ENCODE measurements around the gene C6orf120.
A peak's percentile ranks its signal among the peaks of the same experiment; 100 is the strongest.

The C6orf120 gene

DNA sequence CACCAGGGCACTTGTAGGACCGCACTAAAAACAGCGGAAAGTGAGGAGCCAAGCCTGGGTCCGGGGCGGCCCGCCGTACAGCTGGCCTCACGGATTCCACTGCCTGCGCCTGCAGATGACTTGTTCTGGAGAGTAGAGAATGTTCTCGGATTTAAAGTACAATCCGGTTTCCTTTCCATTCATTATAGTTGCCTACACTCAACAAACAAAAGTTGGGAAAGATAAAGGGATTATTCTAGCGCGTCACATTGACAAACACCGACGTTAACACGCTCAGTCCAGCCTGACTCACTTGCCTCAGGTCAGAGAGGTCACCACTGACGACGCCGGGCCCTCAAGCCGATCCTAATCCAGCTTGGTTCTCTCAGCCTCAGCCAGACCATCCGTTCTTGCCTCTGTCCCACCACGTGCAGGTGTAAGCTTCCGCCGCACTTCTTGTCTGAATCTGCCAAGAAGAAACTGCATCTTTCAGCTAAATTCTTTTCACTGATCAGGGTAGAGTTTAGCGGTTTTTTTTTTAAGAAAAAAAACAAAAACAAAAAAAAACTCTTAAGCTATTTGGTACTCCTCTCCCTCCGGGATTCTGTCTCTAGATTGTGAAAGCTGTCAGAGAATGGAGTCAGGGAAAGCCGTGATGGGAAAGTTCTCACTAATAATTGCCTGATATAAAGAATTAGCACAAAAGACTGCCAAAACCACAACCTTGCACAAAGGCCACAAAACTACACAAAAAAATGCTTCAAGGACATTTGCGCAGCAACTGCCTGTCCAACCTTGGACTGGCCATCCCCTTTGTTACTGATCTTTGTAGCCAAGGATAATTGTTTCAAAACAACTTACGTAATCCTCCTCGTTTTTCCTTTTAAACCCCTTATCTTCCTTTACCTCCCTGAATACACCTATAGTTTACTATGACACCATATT lies 23.5 kb downstream of the C6orf120 start:
- peaks cover 2% of the 10 kb centered on the region for H3K36me3 ChIP-seq (ENCODE audit: low read depth)
- ATAC-seq (ENCODE audit: low read depth) (peak; percentile 52), DNase-seq (ENCODE audit: low spot score) (peak; percentile 64)
- H3K9me3 ChIP-seq (ENCODE audit: severe bottlenecking), result no peaks in the 10 kb centered on the region
- no peaks in the 10 kb centered on the region for H3K27me3 ChIP-seq (ENCODE audit: insufficient read depth, poor library complexity, severe bottlenecking)
- peak overlapping the region; percentile 98 for H3K4me3 ChIP-seq (ENCODE audit: severe bottlenecking)
- peaks cover 13% of the 10 kb centered on the region for H3K4me1 ChIP-seq (ENCODE audit: insufficient read depth, poor library complexity, severe bottlenecking)
- peak overlapping the region; percentile 64 for H3K27ac ChIP-seq (ENCODE audit: poor library complexity, severe bottlenecking)
- TF ChIP-seq, protein P1, sequence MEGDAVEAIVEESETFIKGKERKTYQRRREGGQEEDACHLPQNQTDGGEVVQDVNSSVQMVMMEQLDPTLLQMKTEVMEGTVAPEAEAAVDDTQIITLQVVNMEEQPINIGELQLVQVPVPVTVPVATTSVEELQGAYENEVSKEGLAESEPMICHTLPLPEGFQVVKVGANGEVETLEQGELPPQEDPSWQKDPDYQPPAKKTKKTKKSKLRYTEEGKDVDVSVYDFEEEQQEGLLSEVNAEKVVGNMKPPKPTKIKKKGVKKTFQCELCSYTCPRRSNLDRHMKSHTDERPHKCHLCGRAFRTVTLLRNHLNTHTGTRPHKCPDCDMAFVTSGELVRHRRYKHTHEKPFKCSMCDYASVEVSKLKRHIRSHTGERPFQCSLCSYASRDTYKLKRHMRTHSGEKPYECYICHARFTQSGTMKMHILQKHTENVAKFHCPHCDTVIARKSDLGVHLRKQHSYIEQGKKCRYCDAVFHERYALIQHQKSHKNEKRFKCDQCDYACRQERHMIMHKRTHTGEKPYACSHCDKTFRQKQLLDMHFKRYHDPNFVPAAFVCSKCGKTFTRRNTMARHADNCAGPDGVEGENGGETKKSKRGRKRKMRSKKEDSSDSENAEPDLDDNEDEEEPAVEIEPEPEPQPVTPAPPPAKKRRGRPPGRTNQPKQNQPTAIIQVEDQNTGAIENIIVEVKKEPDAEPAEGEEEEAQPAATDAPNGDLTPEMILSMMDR (IDR thresholded peaks at IDR 0.05; ENCODE audit: poor library complexity, severe bottlenecking), result no peak

DNA sequence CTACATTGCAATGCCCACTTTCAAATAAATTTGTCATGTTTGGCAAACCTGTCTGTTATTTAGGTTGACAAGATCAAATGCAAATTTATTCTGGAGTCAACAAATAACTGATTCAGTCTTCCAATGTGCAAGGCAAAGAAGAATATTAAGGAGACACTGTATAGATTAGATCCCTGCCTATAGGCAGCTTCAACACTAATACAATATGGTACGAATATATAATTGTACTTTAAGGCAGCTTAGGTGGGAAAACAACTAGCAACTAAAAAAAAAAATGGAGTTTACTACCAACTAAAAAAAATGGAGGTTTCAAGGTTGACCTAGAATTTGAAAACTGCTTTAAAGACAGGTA lies 24.1 kb downstream of the C6orf120 start:
- no peak overlapping the region for H3K4me3 ChIP-seq (ENCODE audit: severe bottlenecking)
- DNase-seq (ENCODE audit: low spot score), result no peak
- TF ChIP-seq, protein P1 (IDR thresholded peaks at IDR 0.05; ENCODE audit: poor library complexity, severe bottlenecking), result no peak
- H3K27me3 ChIP-seq (ENCODE audit: insufficient read depth, poor library complexity, severe bottlenecking), result no peaks in the 10 kb centered on the region
- no peak overlapping the region for H3K27ac ChIP-seq (ENCODE audit: poor library complexity, severe bottlenecking)
- H3K4me1 ChIP-seq (ENCODE audit: insufficient read depth, poor library complexity, severe bottlenecking), result peaks cover 13% of the 10 kb centered on the region
- ATAC-seq (ENCODE audit: low read depth), result no peak
- no peaks in the 10 kb centered on the region for H3K36me3 ChIP-seq (ENCODE audit: low read depth)
- H3K9me3 ChIP-seq (ENCODE audit: severe bottlenecking), result no peaks in the 10 kb centered on the region

DNA sequence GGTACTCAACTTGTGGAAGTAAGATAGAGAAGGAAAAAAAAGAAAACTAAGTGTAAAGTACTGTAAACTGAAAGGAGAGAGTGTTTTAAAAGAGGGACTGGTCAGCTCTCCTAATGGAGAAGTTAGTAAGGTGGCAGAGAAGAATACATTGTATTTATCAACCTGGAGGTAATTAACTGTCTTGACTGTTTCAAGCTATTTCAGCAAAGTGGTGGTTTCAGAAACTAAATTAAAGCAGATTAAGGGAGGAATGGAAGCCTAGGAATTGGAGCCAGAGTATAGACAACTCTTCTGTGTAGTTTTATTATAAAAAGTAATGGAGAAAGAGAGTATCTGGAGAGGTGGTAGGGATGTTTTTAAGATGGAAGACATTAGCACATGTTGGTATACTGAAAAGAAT lies 25.0 kb downstream of the C6orf120 start:
- H3K4me1 ChIP-seq (ENCODE audit: insufficient read depth, poor library complexity, severe bottlenecking), result peaks cover 5% of the 10 kb centered on the region
- TF ChIP-seq, protein P1 (IDR thresholded peaks at IDR 0.05; ENCODE audit: poor library complexity, severe bottlenecking), result no peak
- H3K27ac ChIP-seq (ENCODE audit: poor library complexity, severe bottlenecking), result no peak overlapping the region
- no peak for ATAC-seq (ENCODE audit: low read depth)
- no peaks in the 10 kb centered on the region for H3K36me3 ChIP-seq (ENCODE audit: low read depth)
- no peak overlapping the region for H3K4me3 ChIP-seq (ENCODE audit: severe bottlenecking)
- H3K27me3 ChIP-seq (ENCODE audit: insufficient read depth, poor library complexity, severe bottlenecking), result no peaks in the 10 kb centered on the region
- H3K9me3 ChIP-seq (ENCODE audit: severe bottlenecking), result no peaks in the 10 kb centered on the region
- no peak for DNase-seq (ENCODE audit: low spot score)

DNA sequence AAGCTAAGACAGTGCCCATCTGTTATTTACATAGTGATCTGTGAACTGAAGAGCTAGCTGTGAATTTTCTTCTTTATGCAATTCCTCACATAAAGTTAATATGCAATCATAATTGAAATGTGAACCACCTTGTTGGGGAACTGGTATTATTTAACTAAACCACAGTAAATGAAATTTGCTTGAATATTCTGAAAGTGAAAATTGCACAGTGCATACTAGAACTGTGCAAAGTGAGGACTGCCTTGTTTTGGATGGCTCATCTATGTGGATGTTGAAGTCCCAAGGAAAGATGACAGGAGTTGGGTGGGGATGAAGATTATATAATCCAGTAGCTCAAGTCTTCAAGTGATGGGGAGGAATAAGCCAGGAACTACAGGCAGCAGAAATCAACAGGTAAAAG lies 28.0 kb downstream of the C6orf120 start:
- Histone ChIP-seq H3K4me3 (ENCODE audit: severe bottlenecking) (no peak overlapping the region), H3K36me3 (ENCODE audit: low read depth) (no peaks in the 10 kb centered on the region), H3K27me3 (ENCODE audit: insufficient read depth, poor library complexity, severe bottlenecking) (peaks cover 5% of the 10 kb centered on the region), H3K27ac (ENCODE audit: poor library complexity, severe bottlenecking) (no peak overlapping the region), H3K9me3 (ENCODE audit: severe bottlenecking) (no peaks in the 10 kb centered on the region), H3K4me1 (ENCODE audit: insufficient read depth, poor library complexity, severe bottlenecking) (no peaks in the 10 kb centered on the region)
- ATAC-seq (ENCODE audit: low read depth) (no peak), DNase-seq (ENCODE audit: low spot score) (no peak)
- TF ChIP-seq, protein P1 (IDR thresholded peaks at IDR 0.05; ENCODE audit: poor library complexity, severe bottlenecking), result no peak

Measured in RWPE2 (cell line).